NT2/D1 (cell line): ENCODE results near the gene TK1.

ENCODE experiments used
- YY1 ChIP-seq: IDR thresholded peaks from 2 replicates; pipeline ENCODE4 v1.6.1; 2011; ENCODE audit not compliant: insufficient read length, insufficient read depth
- ZNF274 ChIP-seq: IDR thresholded peaks from 2 replicates; pipeline ENCODE4 v1.6.1; 2011; ENCODE audit warnings: mild to moderate bottlenecking, low read depth, low read length

- TF ChIP-seq YY1: no peak
- TF ChIP-seq ZNF274: no peak
Observed at GRCh38 chr17:78143214-78144146, 43.4 kb downstream of the TK1 start.
